HepG2 (cell line): ENCODE results near the gene CFTR.

Source experiments
- GTF3A ChIP-seq: sonication (generic); formaldehyde crosslinking; conservative IDR thresholded peaks from 2 replicates; pipeline ENCODE4 v1.4.0; 2020; ENCODE audit warnings: mild to moderate bottlenecking, missing genetic modification reagents
- TF ChIP-seq, protein P1 (sequence below): sonication (generic); formaldehyde crosslinking; IDR thresholded peaks from 2 replicates; pipeline ENCODE4 v1.8.1; 2022; ENCODE audit warnings: mild to moderate bottlenecking, missing genetic modification reagents
- TF ChIP-seq, protein P2 (sequence below): sonication (generic); formaldehyde crosslinking; IDR thresholded peaks from 2 replicates; pipeline ENCODE4 v1.4.0; 2020; ENCODE audit warnings: mild to moderate bottlenecking, missing genetic modification reagents

DNA sequence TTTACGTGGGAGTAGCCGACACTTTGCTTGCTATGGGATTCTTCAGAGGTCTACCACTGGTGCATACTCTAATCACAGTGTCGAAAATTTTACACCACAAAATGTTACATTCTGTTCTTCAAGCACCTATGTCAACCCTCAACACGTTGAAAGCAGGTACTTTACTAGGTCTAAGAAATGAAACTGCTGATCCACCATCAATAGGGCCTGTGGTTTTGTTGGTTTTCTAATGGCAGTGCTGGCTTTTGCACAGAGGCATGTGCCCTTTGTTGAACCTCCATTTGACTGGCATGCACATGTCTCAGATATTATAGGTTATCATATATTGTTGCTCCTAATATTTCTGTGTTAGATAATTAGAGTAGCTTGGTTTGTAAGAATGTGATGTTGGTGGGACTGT, 123.8 kb downstream of the CFTR start:
- TF ChIP-seq GTF3A: no peak
- TF ChIP-seq, protein P1, sequence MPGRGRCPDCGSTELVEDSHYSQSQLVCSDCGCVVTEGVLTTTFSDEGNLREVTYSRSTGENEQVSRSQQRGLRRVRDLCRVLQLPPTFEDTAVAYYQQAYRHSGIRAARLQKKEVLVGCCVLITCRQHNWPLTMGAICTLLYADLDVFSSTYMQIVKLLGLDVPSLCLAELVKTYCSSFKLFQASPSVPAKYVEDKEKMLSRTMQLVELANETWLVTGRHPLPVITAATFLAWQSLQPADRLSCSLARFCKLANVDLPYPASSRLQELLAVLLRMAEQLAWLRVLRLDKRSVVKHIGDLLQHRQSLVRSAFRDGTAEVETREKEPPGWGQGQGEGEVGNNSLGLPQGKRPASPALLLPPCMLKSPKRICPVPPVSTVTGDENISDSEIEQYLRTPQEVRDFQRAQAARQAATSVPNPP (CRISPR knock-in tag): no peak
- TF ChIP-seq, protein P2, sequence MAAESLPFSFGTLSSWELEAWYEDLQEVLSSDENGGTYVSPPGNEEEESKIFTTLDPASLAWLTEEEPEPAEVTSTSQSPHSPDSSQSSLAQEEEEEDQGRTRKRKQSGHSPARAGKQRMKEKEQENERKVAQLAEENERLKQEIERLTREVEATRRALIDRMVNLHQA (CRISPR knock-in tag): no peak
